ENCODE data around the gene ITGA5. TPM values are rescaled to one million over a fixed set of nuclear protein-coding genes. Genes with fewer than 3 reads are reported as not detected.
A peak's percentile ranks its signal among the peaks of the same experiment; 100 is the strongest.

ITGA5 gene
- total RNA-seq, 1 experiment from 2014 or later: 35.9 TPM

GRCh38 chr12:54368709-54369596 lies 50.1 kb downstream of the ITGA5 start:
- BruUV-seq (replicated peaks): no TSS peak
- TF ChIP-seq EZH2 (IDR thresholded peaks at IDR 0.05; ENCODE audit: low read length, unreplicated experiment) (no peak), CTCF (conservative IDR thresholded peaks at IDR 0.05; ENCODE audit: low read depth, low read length) (peak; percentile 93)
- Histone ChIP-seq H3K79me2 (ENCODE audit: low read length) (no peaks in the 10 kb centered on the region), H3K4me3 (ENCODE audit: low read length) (peak overlapping the region; percentile 37; the same call in 1 of the 2 replicates), H3K9me3 (ENCODE audit: low read length) (no peaks in the 10 kb centered on the region), H3K36me3 (ENCODE audit: low read depth, low read length) (no peaks in the 10 kb centered on the region), H2AFZ (ENCODE audit: low read length) (peak overlapping the region; percentile 83), H3K4me1 (ENCODE audit: insufficient read depth, low read length) (peaks cover 14% of the 10 kb centered on the region), H3K9me2 (replicated peaks; ENCODE audit: low read length) (no peaks in the 10 kb centered on the region), H3K27ac (ENCODE audit: low read length) (no peak overlapping the region), H3F3A (ENCODE audit: low read length, unreplicated experiment) (no peaks in the 10 kb centered on the region), H3K27me3 (ENCODE audit: low read length) (no peaks in the 10 kb centered on the region), H4K20me1 (ENCODE audit: low read length) (no peaks in the 10 kb centered on the region), H3K4me2 (ENCODE audit: low read length) (peak overlapping the region; percentile 77), H3K9ac (ENCODE audit: low read length) (peak overlapping the region; percentile 22; the same call in 1 of the 2 replicates)
- DNase-seq (peak; percentile 91), ATAC-seq (peak; percentile 79)
- CTCF ChIA-PET: interaction anchor here (0.5 to 1.1 kb wide), 7 partner anchors 9 to 144 kb away, joined by 3 to 15 read pairs (median 5); no protein-coding TSS in a partner anchor
- intact Hi-C loops (cut with micrococcal nuclease): loop anchor here (1.0 kb wide), 1 partner anchor 10 kb away; no protein-coding TSS in a partner anchor
- POLR2A ChIA-PET (ENCODE audit: unreplicated experiment): interaction anchor here (0.5 to 0.6 kb wide), 3 partner anchors 18 to 82 kb away, joined by 3 to 4 read pairs (median 3); partner anchors contain the start of gene COPZ1

- ATAC-seq: peak; percentile 5; the same call in 1 of the 2 replicates
- Histone ChIP-seq H3K4me1 (ENCODE audit: insufficient read depth, low read length) (peaks cover 6% of the 10 kb centered on the region), H4K20me1 (ENCODE audit: low read length) (no peaks in the 10 kb centered on the region), H3K9me2 (replicated peaks; ENCODE audit: low read length) (no peaks in the 10 kb centered on the region), H3K79me2 (ENCODE audit: low read length) (no peaks in the 10 kb centered on the region), H3K4me2 (ENCODE audit: low read length) (peak overlapping the region; percentile 77), H3F3A (ENCODE audit: low read length, unreplicated experiment) (no peaks in the 10 kb centered on the region), H3K36me3 (ENCODE audit: low read depth, low read length) (no peaks in the 10 kb centered on the region), H3K9ac (ENCODE audit: low read length) (peak overlapping the region; percentile 22; the same call in 1 of the 2 replicates), H3K27me3 (ENCODE audit: low read length) (no peaks in the 10 kb centered on the region), H3K9me3 (ENCODE audit: low read length) (no peaks in the 10 kb centered on the region), H3K27ac (ENCODE audit: low read length) (no peak overlapping the region), H2AFZ (ENCODE audit: low read length) (peak overlapping the region; percentile 83), H3K4me3 (ENCODE audit: low read length) (peak overlapping the region; percentile 30; the same call in 1 of the 2 replicates)
- TF ChIP-seq CTCF (conservative IDR thresholded peaks at IDR 0.05; ENCODE audit: low read depth, low read length) (no peak), EZH2 (IDR thresholded peaks at IDR 0.05; ENCODE audit: low read length, unreplicated experiment) (no peak), EZH2phosphoT487 (IDR thresholded peaks at IDR 0.05; ENCODE audit: borderline replicate concordance, low read length) (no peak)
- intact Hi-C loops (cut with micrococcal nuclease): loop anchor here (1.0 kb wide), 1 partner anchor 11 kb away; no protein-coding TSS in a partner anchor
- CTCF ChIA-PET: interaction anchor here (0.7 to 1.1 kb wide), 6 partner anchors 8 to 116 kb away, joined by 3 to 15 read pairs (median 6); no protein-coding TSS in a partner anchor
- BruUV-seq (replicated peaks): no TSS peak
- POLR2A ChIA-PET (ENCODE audit: unreplicated experiment): interaction anchor here (0.5 kb wide), 2 partner anchors 18 to 43 kb away, joined by 3 read pairs; partner anchors contain the start of gene COPZ1
- DNase-seq: no peak
These were observed 50.9 kb downstream of the ITGA5 start for GRCh38 chr12:54368025-54368708.
